GM23338 (cell line): ENCODE data around the gene KRT83. TPM values are rescaled to one million over a fixed set of nuclear protein-coding genes. Genes with fewer than 3 reads are reported as not detected.

Experiments used
- ATAC-seq: fragments of 200-7000 bp; cut with Tn5 transposase; 3 replicates; pipeline ENCODE4 v1.9.1; 2020
- DNase-seq: peaks from one replicate; pipeline ENCODE4 v3.0.0-alpha.2; 2015; ENCODE audit warnings: low spot score
- H2AFZ ChIP-seq: fragments of 200-600 bp; sonication (generic); 2 replicates; pipeline ENCODE4 v1.8.0; 2016; ENCODE audit warnings: antibody characterized with exemption, mild to moderate bottlenecking, moderate library complexity
- H3F3A ChIP-seq: fragments of 200-600 bp; sonication (generic); replicated peaks from 2 replicates; pipeline ENCODE4 v1.8.0; 2017; ENCODE audit warnings: antibody characterized with exemption, mixed run types, low read depth
- H3K27ac ChIP-seq: fragments of 200-600 bp; sonication (generic); 2 replicates; pipeline ENCODE4 v1.6.1; 2016; ENCODE audit warnings: low read depth
- H3K27me3 ChIP-seq: fragments of 200-600 bp; sonication (generic); 2 replicates; pipeline ENCODE4 v1.8.0; 2016; ENCODE audit warnings: mild to moderate bottlenecking, mixed run types, moderate library complexity; ENCODE audit not compliant: insufficient read depth
- H3K36me3 ChIP-seq: fragments of 200-600 bp; sonication (generic); 2 replicates; pipeline ENCODE4 v1.8.0; 2016; ENCODE audit warnings: mild to moderate bottlenecking; ENCODE audit not compliant: insufficient read depth
- H3K4me1 ChIP-seq: fragments of 200-600 bp; sonication (generic); 2 replicates; pipeline ENCODE4 v1.8.0; 2016; ENCODE audit warnings: mild to moderate bottlenecking, moderate library complexity; ENCODE audit not compliant: insufficient read depth
- H3K4me2 ChIP-seq: fragments of 200-600 bp; sonication (generic); 2 replicates; pipeline ENCODE4 v1.7.1; 2017; ENCODE audit warnings: mixed run types
- H3K4me3 ChIP-seq: fragments of 200-600 bp; sonication (generic); 2 replicates; pipeline ENCODE4 v1.6.1; 2016; ENCODE audit warnings: mixed run types
- H3K79me2 ChIP-seq: fragments of 200-600 bp; sonication (generic); replicated peaks from 2 replicates; pipeline ENCODE4 v1.8.0; 2017; ENCODE audit warnings: mild to moderate bottlenecking; ENCODE audit not compliant: insufficient read depth
- H3K9me2 ChIP-seq: fragments of 200-600 bp; sonication (generic); 2 replicates; pipeline ENCODE4 v1.8.0; 2017; ENCODE audit not compliant: insufficient read depth
- H4K20me1 ChIP-seq: fragments of 200-600 bp; sonication (generic); replicated peaks from 2 replicates; pipeline ENCODE4 v1.8.0; 2017; ENCODE audit warnings: mild to moderate bottlenecking; ENCODE audit not compliant: insufficient read depth
- H3K27ac Mint-ChIP-seq: 2 replicates; pipeline ENCODE4 v1.8.0; 2020; ENCODE audit warnings: inconsistent platforms, mild to moderate bottlenecking, moderate library complexity, mixed read lengths
- H3K27me3 Mint-ChIP-seq: 3 replicates; pipeline ENCODE4 v1.8.0; 2022; ENCODE audit warnings: low read depth, mild to moderate bottlenecking, moderate library complexity, mixed read lengths, inconsistent platforms; ENCODE audit not compliant: insufficient read depth, poor library complexity
- H3K36me3 Mint-ChIP-seq: 3 replicates; pipeline ENCODE4 v1.8.0; 2021; ENCODE audit warnings: low read depth, mild to moderate bottlenecking, inconsistent platforms, moderate library complexity, mixed read lengths
- H3K4me1 Mint-ChIP-seq: 3 replicates; pipeline ENCODE4 v1.8.0; 2020; ENCODE audit warnings: mild to moderate bottlenecking, inconsistent platforms, mixed read lengths
- H3K4me3 Mint-ChIP-seq: 3 replicates; pipeline ENCODE4 v1.8.0; 2021; ENCODE audit warnings: moderate library complexity, mild to moderate bottlenecking, inconsistent platforms, mixed read lengths
- H3K9me3 Mint-ChIP-seq: 3 replicates; pipeline ENCODE4 v1.8.0; 2020; ENCODE audit warnings: moderate library complexity, mild to moderate bottlenecking, inconsistent platforms, mixed read lengths
- CREB1 ChIP-seq: fragments of 250-450 bp; sonication (Bioruptor Pico); IDR thresholded peaks from 2 replicates; pipeline ENCODE4 v1.5.0; 2020; ENCODE audit warnings: low read depth, mild to moderate bottlenecking, moderate library complexity
- EZH2 ChIP-seq: fragments of 200-600 bp; sonication (generic); IDR thresholded peaks from one replicate; pipeline ENCODE4 v1.8.0; 2017; ENCODE audit warnings: antibody characterized with exemption, mild to moderate bottlenecking, low read depth; ENCODE audit not compliant: unreplicated experiment
- EZH2phosphoT487 ChIP-seq: fragments of 200-600 bp; sonication (generic); IDR thresholded peaks from one replicate; pipeline ENCODE4 v1.8.1; 2018; ENCODE audit warnings: antibody characterized with exemption; ENCODE audit not compliant: unreplicated experiment
- JUNB ChIP-seq: IDR thresholded peaks from one replicate; pipeline ENCODE4 v1.6.1; 2016; ENCODE audit warnings: antibody characterized with exemption; ENCODE audit not compliant: unreplicated experiment
- ZNF114 ChIP-seq: fragments of 250-450 bp; sonication (Bioruptor Pico); IDR thresholded peaks from 2 replicates; pipeline ENCODE4 v1.5.0; 2020; ENCODE audit warnings: mild to moderate bottlenecking, moderate library complexity
- polyA plus RNA-seq: library from polyadenylated mRNA; unstranded; fragments of >200 nt; fragmentation: Nextera tagmentation; extraction: Ambion mirVana; gene quantifications from 2 replicates; pipeline ENCODE4 v1.2.1, GENCODE V29; 2016
- total RNA-seq: library from RNA; depleted of rRNA; stranded (reverse); fragments of >200 nt; shearing (Covaris generic); gene quantifications from 2 replicates; pipeline ENCODE4 v1.2.3, GENCODE V29; 2014
- TF ChIP-seq, protein P1 (sequence below): IDR thresholded peaks from one replicate; pipeline ENCODE4 v1.6.1; 2018; ENCODE audit warnings: antibody characterized with exemption; ENCODE audit not compliant: unreplicated experiment
- TF ChIP-seq, protein P2 (sequence below): IDR thresholded peaks from 2 replicates; pipeline ENCODE4 v1.6.1; 2016; ENCODE audit warnings: antibody characterized with exemption

The KRT83 gene
- total and polyA plus RNA-seq, 2 experiments from 2014 or later = not detected

DNA sequence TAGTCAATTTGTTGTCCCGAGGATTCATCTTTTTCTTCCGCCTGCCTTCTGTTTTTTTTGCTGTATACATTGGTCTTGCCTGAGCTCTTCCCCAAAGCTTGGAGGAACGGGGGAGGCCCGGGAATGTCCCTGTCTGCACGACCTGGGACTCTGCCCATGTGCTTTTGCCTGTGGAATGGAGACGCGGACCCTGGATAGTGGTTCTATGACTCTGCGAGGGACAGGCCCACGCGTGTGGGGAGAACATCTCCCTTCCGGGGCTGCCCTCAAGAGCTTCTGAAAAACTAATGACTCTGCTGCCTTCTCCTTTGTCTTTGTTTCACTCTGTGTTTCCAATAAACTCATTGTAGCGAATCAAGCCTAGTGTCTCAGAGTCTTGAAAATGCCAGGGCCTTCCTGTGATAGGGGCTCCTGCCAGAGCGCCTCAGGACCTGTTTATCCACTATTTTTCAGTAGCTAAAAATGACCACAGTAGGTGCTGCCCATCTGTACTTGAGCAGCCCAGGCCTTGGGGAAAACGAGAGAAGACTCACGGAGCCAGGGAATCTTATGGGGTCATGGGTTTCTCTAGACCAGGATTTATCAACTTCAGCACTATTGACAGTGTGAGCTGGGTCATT, 12.3 kb downstream of the KRT83 start (continued):
- TF ChIP-seq, protein P1, sequence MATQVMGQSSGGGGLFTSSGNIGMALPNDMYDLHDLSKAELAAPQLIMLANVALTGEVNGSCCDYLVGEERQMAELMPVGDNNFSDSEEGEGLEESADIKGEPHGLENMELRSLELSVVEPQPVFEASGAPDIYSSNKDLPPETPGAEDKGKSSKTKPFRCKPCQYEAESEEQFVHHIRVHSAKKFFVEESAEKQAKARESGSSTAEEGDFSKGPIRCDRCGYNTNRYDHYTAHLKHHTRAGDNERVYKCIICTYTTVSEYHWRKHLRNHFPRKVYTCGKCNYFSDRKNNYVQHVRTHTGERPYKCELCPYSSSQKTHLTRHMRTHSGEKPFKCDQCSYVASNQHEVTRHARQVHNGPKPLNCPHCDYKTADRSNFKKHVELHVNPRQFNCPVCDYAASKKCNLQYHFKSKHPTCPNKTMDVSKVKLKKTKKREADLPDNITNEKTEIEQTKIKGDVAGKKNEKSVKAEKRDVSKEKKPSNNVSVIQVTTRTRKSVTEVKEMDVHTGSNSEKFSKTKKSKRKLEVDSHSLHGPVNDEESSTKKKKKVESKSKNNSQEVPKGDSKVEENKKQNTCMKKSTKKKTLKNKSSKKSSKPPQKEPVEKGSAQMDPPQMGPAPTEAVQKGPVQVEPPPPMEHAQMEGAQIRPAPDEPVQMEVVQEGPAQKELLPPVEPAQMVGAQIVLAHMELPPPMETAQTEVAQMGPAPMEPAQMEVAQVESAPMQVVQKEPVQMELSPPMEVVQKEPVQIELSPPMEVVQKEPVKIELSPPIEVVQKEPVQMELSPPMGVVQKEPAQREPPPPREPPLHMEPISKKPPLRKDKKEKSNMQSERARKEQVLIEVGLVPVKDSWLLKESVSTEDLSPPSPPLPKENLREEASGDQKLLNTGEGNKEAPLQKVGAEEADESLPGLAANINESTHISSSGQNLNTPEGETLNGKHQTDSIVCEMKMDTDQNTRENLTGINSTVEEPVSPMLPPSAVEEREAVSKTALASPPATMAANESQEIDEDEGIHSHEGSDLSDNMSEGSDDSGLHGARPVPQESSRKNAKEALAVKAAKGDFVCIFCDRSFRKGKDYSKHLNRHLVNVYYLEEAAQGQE = no peak
- TF ChIP-seq ZNF114 (CRISPR knock-in tag) = no peak
- no peak for TF ChIP-seq EZH2
- TF ChIP-seq EZH2phosphoT487 = no peak
- TF ChIP-seq, protein P2, sequence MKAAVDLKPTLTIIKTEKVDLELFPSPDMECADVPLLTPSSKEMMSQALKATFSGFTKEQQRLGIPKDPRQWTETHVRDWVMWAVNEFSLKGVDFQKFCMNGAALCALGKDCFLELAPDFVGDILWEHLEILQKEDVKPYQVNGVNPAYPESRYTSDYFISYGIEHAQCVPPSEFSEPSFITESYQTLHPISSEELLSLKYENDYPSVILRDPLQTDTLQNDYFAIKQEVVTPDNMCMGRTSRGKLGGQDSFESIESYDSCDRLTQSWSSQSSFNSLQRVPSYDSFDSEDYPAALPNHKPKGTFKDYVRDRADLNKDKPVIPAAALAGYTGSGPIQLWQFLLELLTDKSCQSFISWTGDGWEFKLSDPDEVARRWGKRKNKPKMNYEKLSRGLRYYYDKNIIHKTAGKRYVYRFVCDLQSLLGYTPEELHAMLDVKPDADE = no peak
- no peak for TF ChIP-seq CREB1 (CRISPR knock-in tag)

DNA sequence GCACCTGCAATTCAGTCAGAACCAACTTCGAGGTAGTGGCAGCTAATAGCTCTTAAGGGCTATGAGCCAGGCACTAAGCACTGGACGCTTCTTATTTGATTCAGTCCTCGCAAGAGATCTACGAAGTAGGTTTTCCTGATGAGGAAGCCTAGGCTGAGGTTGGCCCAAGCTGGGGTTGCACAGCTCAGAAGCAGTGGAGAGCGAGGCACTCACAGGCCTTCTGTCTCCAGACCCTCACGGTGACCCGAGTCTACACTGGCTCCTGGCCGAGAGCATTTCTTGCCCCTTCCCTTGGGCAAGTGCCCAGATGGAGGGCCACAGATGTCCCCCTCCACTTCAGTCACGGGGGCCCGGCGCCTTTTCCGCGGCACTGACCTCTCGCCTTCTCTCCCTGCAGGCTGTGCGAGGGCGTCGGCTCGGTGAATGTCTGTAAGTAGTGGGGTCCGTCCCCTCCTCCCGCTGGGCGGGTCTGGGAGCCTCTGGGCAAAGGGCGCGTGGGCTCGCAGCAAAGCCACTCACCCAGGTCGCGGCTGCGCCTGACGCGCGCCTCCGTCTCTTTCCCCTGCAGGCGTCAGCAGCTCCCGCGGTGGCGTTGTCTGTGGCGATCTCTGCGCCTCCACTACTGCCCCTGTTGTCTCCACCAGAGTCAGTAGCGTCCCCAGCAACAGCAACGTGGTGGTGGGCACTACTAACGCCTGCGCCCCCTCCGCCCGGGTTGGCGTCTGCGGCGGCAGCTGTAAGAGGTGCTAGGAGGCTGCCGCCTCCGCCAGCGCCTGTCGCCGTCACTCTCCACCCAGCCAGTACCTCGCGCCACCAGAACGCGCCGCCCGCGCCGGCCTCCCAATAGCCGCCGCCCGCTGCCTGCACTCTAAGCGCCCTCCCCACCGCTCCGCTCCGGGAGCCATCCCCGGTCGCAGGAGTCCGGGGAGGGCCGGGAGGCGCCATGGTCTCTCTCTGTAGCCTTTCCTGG, 13.1 kb downstream of the KRT83 start:
- H2AFZ ChIP-seq = peak overlapping the region; percentile 99
- 0 out of 2 replicates have a peak, but pooled peaks have one; percentile 8 for TF ChIP-seq CREB1 (CRISPR knock-in tag)
- TF ChIP-seq JUNB = no peak
- ATAC-seq = peak; percentile 92
- no peak overlapping the region for H3K27ac Mint-ChIP-seq
- H4K20me1 ChIP-seq = no peaks in the 10 kb centered on the region
- H3K27me3 Mint-ChIP-seq = peaks cover 43% of the 10 kb centered on the region
- peaks cover 7% of the 10 kb centered on the region for H3K4me1 ChIP-seq
- no peaks in the 10 kb centered on the region; the same call in 2 of the 3 replicates for H3K9me3 Mint-ChIP-seq
- no peaks in the 10 kb centered on the region for H3F3A ChIP-seq
- H3K4me1 Mint-ChIP-seq = peaks cover 16% of the 10 kb centered on the region
- DNase-seq = peak; percentile 89
- peak overlapping the region; percentile 64 for H3K4me3 ChIP-seq
- H3K9me2 ChIP-seq = no peaks in the 10 kb centered on the region
- H3K36me3 Mint-ChIP-seq = no peaks in the 10 kb centered on the region; the same call in 2 of the 3 replicates
- H3K27ac ChIP-seq = no peak overlapping the region
- peak overlapping the region; percentile 76 for H3K4me3 Mint-ChIP-seq
- H3K27me3 ChIP-seq = peaks cover 46% of the 10 kb centered on the region
- no peaks in the 10 kb centered on the region for H3K36me3 ChIP-seq
- H3K4me2 ChIP-seq = peak overlapping the region; percentile 88
- no peaks in the 10 kb centered on the region for H3K79me2 ChIP-seq
